H54 (cell line): ENCODE data around the gene MAP4K4.
"Not testable (repeated sequence)": the region's sequence is repeated elsewhere in the genome, so short reads cannot be mapped to it uniquely, and the experiment has no call there.

Experiments
- DNase-seq: peaks from one replicate; pipeline ENCODE4 v3.0.0; 2011; ENCODE audit warnings: low spot score, mixed read lengths; ENCODE audit not compliant: insufficient read length
- FAIRE-seq: peaks from 3 replicates; lab custom pipeline; 2011; peaks lifted over from hg19 to GRCh38; lab: Jason Lieb, UNC
- POLR2A ChIP-seq: IDR thresholded peaks from 2 replicates; pipeline ENCODE4 v1.6.1; 2011; ENCODE audit warnings: low read depth, mild to moderate bottlenecking, low read length

MAP4K4 gene

DNA sequence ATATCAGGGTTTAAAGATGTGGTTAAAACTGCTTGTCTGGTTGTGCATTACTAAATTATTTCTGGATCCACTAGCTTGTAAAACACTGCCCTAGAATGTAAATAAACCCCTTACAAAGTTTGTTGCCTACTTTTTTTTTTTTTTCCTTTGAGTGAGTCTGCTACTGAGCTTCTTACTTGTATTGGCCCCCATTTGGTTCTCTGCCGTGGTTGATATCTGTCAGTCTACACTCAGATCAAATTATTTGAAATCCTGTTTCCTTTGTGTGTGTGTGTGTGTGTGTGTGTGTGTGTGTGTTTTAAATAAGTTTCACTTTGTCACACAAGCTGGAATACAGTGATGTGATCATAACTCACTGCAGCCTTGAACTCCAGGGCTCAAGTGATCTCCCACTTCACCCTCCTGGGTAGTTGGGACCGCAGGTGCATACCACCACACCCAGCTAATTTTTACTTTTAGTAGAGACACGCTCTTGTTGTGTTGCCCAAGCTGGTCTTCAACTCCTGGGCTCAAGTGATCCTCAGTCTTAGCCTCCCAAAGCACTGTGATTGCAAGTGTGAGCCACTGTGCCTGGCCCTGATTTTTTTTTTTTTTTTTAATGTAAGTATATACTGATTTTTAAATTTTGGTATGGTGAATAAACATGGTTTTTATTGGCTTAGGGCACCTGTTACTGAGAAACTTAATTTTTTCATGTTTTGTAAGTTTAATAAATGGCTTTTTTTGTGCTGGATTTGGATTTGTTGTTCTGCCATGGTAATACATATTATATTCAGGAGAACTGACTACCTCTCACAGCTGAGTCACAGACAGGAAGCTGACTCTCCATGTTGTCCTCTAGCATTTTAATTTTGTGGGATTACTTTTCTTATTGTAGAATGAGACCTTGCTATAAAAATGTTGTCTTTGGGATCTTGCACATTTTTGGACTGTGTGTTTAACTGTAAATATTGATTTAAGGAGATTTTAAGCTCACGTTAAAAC is 48.5 kb downstream of the MAP4K4 start:
- no peak for TF ChIP-seq POLR2A
- DNase-seq, result peak; percentile 27
- peak; percentile 53 for FAIRE-seq

DNA sequence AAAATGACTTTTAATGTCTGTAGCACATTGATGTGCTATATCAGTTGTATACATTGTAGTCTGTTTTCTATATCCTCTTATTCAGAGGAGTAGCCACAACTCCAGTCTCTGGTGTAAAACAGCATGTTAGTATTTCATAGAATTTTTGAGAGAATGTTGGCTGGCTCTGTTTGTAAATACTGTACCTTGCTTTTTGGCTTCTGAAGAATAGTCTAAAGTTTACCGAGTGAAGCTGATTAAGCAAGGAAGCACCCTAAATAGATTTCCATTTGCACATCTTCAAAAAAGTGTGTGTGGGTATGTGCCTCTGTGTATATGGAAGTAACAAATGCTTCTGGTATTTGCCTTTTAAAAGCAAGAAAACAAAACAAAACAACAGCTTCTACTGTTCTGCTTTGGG is 50.5 kb downstream of the MAP4K4 start:
- FAIRE-seq (no peak), DNase-seq (no peak)
- TF ChIP-seq POLR2A, result no peak

DNA sequence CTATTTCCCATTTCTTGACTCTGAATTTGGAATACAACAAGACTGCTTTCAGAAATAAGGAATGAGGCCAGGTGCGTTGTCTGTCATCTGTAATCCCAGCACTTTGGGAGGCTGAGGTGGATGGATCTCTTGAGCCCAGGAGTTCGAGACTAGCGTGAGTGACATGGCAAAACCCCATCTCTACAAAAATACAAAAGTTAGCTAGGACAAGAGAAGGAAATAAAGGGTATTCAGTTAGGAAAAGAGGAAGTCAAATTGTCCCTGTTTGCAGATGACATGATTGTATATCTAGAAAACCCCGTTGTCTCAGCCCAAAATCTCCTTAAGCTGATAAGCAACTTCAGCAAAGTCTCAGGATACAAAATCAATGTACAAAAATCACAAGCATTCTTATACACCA is 51.0 kb downstream of the MAP4K4 start:
- FAIRE-seq, result not testable (repeated sequence)

GRCh38 chr2:101750688-101751087 is 53.2 kb downstream of the MAP4K4 start:
- FAIRE-seq, result no peak
- no peak for DNase-seq
- TF ChIP-seq POLR2A, result no peak

More for the DNA sequence above, 51.0 kb downstream of the MAP4K4 start:
- DNase-seq, result not testable (repeated sequence)

DNA sequence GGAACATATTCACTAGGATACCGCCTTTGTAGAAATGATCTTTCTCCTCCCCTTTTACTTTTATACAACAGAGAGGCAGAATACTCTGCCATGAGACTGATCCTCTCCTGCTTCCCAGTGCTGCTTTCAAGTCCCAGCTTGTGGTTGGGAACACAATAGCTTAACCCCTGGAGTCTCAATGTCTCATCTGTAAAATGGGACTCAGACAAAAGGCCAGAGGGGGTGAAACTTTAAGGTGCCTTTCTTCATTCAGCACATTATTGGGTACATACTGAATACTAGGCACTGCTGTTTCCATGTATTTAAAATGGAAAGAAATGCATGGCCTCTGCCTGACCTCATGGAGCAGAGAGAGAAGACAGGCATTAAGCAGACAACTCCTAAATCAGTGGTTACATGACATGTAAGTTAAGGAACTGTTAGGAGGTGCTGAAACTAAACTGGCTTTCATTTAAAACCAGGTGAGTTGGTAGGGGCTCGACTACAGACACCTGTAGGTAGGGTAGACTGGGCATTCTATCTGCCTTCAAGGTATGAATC is 53.8 kb downstream of the MAP4K4 start:
- no peak for DNase-seq
- no peak for TF ChIP-seq POLR2A
- no peak for FAIRE-seq

- TF ChIP-seq POLR2A, result no peak
- DNase-seq (no peak), FAIRE-seq (no peak)
These were observed 54.5 kb downstream of the MAP4K4 start for GRCh38 chr2:101751875-101752619.

GRCh38 chr2:101752716-101753616 is 55.5 kb downstream of the MAP4K4 start:
- FAIRE-seq (no peak), DNase-seq (no peak)
- no peak for TF ChIP-seq POLR2A

DNA sequence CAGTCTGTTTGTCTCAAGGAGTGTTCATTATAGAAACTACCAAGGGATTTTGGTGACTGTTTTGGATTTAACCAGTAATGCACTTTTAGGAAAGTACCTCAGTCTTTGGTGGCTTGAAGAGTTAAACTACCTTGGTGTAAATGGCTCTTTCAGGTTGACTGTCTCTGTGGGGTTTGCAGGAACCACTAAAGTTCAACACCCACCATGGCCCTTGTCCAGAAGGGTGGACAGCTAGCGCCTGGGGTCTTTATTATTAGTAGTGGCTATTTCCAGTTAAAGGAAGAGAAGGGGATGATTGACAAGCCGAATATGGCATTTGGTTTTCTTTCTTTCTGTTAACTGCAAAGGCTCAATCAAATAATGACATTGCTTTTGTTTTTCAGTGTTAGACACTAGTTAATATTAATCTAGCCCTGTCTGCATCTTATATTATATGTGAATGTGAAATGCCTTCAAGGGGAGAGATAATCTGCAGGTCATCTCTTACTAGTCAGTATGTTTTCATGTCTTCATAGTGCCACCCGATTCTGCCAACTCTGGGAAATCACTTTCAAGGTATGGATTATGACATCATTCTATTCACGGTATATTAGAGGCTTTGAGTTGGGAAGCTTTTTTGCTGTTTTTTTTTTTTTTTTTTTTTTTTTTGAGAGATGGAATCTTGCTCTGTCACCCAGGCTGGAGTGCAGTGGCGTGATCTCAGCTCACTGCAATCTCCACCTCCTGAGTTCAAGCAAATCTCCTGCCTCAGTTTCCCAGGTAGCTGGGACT is 56.4 kb downstream of the MAP4K4 start:
- FAIRE-seq, result no peak
- TF ChIP-seq POLR2A, result no peak
- no peak for DNase-seq

DNA sequence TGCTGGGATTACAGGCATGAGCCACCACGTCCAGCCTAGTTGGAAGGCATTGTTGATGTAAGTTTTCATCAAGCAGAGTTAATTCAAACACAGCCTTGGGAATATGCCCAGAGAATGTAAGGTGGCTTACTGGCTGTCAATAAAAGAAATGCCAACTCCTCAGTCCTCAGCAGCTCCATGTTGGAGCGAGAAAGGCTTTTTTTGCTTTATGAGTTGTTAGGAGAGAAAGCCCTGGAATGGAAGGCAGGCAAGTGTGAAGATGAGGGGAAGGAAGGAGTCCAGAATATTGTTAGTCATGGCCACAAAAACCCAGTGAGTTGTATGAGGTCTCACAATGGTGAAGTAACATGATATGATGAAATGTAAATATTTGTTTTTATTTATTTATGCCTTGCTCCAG is 57.1 kb downstream of the MAP4K4 start:
- TF ChIP-seq POLR2A, result no peak
- DNase-seq (no peak), FAIRE-seq (no peak)

DNA sequence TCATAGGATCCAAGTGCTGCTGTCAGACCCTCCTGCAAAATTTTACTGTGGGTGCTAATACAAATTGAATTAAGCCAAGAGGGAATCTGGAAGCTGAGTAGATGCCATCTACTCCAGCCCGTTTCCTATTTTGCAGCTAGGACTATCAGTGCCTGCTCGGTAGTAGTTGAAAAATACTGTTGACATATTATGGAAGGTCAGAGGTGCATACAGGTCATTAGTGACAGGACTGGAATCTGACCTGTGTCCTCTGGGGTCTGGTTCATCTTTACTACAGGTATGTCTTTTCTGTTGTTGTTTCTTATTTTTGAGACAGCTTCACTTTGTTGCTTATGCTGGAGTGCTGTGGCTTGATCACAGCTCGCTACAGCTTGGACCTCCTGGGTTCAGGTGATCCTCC is 58.8 kb downstream of the MAP4K4 start:
- no peak for FAIRE-seq
- no peak for TF ChIP-seq POLR2A
- no peak for DNase-seq

DNA sequence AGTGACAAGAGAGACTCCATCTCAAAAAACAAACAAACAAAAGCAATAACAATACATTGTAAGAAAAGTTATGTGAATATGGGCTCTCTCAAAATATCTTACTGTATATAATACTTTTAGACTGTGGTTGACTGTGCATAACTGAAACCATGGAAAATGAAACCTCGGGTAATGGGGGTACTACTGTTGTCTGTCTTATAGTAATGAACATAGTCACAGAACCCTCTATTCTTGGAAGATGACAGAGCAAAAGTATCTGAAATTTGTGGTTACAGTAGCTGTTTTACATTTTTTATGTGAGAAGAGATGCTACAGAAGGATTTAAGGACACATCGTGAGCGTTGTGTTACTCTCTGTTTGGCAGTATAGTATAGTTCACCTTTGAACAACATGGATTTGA is 60.5 kb downstream of the MAP4K4 start:
- no peak for TF ChIP-seq POLR2A
- no peak for FAIRE-seq

GRCh38 chr2:101759162-101759561 is 61.7 kb downstream of the MAP4K4 start:
- TF ChIP-seq POLR2A, result no peak
- peak; percentile 50 for DNase-seq
- peak; percentile 85 for FAIRE-seq

More for the DNA sequence above, 60.5 kb downstream of the MAP4K4 start:
- DNase-seq, result no peak
